HCT116 (cell line): ENCODE measurements around the gene TMEM94. TPM values are rescaled to one million over a fixed set of nuclear protein-coding genes. Genes with fewer than 3 reads are reported as not detected.

Experiments
- ATAC-seq: fragments of 200-7000 bp; cut with Tn5 transposase; 2 replicates; pipeline ENCODE4 v1.9.1; 2020; ENCODE audit warnings: mild to moderate bottlenecking, moderate library complexity
- BruUV-seq: library from RNA; stranded (reverse); fragments of 400-500 nt; replicated peaks from 2 replicates; lab custom pipeline; 2021; lab: Mats Ljungman, UMichigan
- CTCF ChIA-PET: fragments of 300-600 bp; sonication (Branson Sonifier 250); formaldehyde crosslinking; loops from one replicate; lab custom pipeline; 2021; ENCODE audit warnings: antibody characterized with exemption; lab: Charles Lee
- POLR2A ChIA-PET: fragments of 300-600, 350-600 bp; sonication (Branson Sonifier 250); formaldehyde crosslinking; loops from one replicate; lab custom pipeline; 2021; ENCODE audit warnings: antibody characterized with exemption; lab: Charles Lee
- RAD21 ChIA-PET, 2 experiments: fragments of 300-600 bp; sonication (Branson Sonifier 250); formaldehyde crosslinking; loops; one replicate each; lab custom pipeline; 2023; ENCODE audit warnings: low total read pairs in 2 of 2; ENCODE audit not compliant: uncharacterized antibody in 2 of 2, unreplicated experiment in 2 of 2, low non-redundant PET in 1 of 2; lab: Charles Lee
- DNase-seq: peaks from one replicate; pipeline ENCODE4 v3.0.0-alpha.2; 2010; ENCODE audit warnings: low read depth, low spot score
- H2AFZ ChIP-seq: fragments of 200-600 bp; shearing (Covaris generic), sonication (generic); 2 replicates; pipeline ENCODE4 v1.6.1; 2017; ENCODE audit warnings: low read depth, mixed run types, mixed read lengths, antibody characterized with exemption, low read length; ENCODE audit not compliant: poor library complexity, severe bottlenecking
- H3K27ac ChIP-seq: 2 replicates; pipeline ENCODE4 v1.5.1; 2012; ENCODE audit warnings: low read depth, low read length
- H3K27me3 ChIP-seq: fragments of 200-600 bp; sonication (generic); 2 replicates; pipeline ENCODE4 v1.6.1; 2016; ENCODE audit warnings: mixed run types, low read length, mixed read lengths; ENCODE audit not compliant: insufficient read depth
- H3K36me3 ChIP-seq, 2 experiments: fragments of 200-500 bp in 1 of 2; fragments of 200-600 bp in 1 of 2; sonication (Bioruptor generic) in 1 of 2; sonication (generic) in 1 of 2; 2 replicates each; pipeline versions ENCODE4 v1.5.1 to v1.6.1; 2014 to 2016; ENCODE audit warnings: low read length in 2 of 2, inconsistent platforms in 1 of 2, mixed read lengths in 1 of 2, mixed run types in 1 of 2; ENCODE audit not compliant: insufficient read depth in 2 of 2, control insufficient read depth in 1 of 2
- H3K4me1 ChIP-seq, 2 experiments: fragments of 200-600 bp in 1 of 2; sonication (generic) in 1 of 2; 2 replicates each; pipeline versions ENCODE4 v1.5.1 to v1.6.1; 2012 to 2017; ENCODE audit warnings: low read length in 2 of 2, inconsistent platforms in 1 of 2, mild to moderate bottlenecking in 1 of 2, mixed read lengths in 1 of 2, mixed run types in 1 of 2, moderate library complexity in 1 of 2; ENCODE audit not compliant: insufficient read depth in 2 of 2, control insufficient read depth in 1 of 2
- H3K4me2 ChIP-seq: fragments of 200-600 bp; sonication (generic); 2 replicates; pipeline ENCODE4 v1.6.1; 2017; ENCODE audit warnings: mixed run types, low read length, mixed read lengths
- H3K4me3 ChIP-seq, 2 experiments: fragments of 200-600 bp in 1 of 2; sonication (generic) in 1 of 2; replicated peaks in 1 of 2; 2 replicates each; pipeline ENCODE4 v1.5.1; 2011 to 2016; ENCODE audit warnings: low read length in 2 of 2, control low read depth in 1 of 2, low read depth in 1 of 2, mild to moderate bottlenecking in 1 of 2, mixed read lengths in 1 of 2, mixed run types in 1 of 2
- H3K79me2 ChIP-seq: fragments of 200-600 bp; sonication (generic); 2 replicates; pipeline ENCODE4 v1.6.1; 2017; ENCODE audit warnings: mild to moderate bottlenecking, mixed run types, low read length, moderate library complexity, mixed read lengths; ENCODE audit not compliant: insufficient read depth
- H3K9ac ChIP-seq: fragments of 200-600 bp; sonication (generic); 2 replicates; pipeline ENCODE4 v1.6.1; 2016; ENCODE audit warnings: low read length, mixed read lengths
- H3K9me2 ChIP-seq: fragments of 200-600 bp; sonication (generic), shearing (Covaris generic); 2 replicates; pipeline ENCODE4 v1.6.1; 2017; ENCODE audit warnings: mixed run types, mild to moderate bottlenecking, moderate library complexity; ENCODE audit not compliant: insufficient read depth
- H3K9me3 ChIP-seq, 2 experiments: fragments of 200-500 bp in 1 of 2; fragments of 200-600 bp in 1 of 2; sonication (Bioruptor generic) in 1 of 2; sonication (generic) in 1 of 2; 2 replicates each; pipeline ENCODE4 v1.6.1; 2014 to 2017; ENCODE audit warnings: low read length in 2 of 2, mixed read lengths in 2 of 2, inconsistent platforms in 1 of 2, low read depth in 1 of 2, mild to moderate bottlenecking in 1 of 2, mixed run types in 1 of 2, moderate library complexity in 1 of 2; ENCODE audit not compliant: control insufficient read depth in 1 of 2, insufficient read depth in 1 of 2
- H4K20me1 ChIP-seq: fragments of 200-600 bp; sonication (generic), shearing (Covaris generic); 2 replicates; pipeline ENCODE4 v1.6.1; 2017; ENCODE audit warnings: mixed run types, mild to moderate bottlenecking, moderate library complexity; ENCODE audit not compliant: insufficient read depth
- ATF3 ChIP-seq: IDR thresholded peaks from 2 replicates; pipeline ENCODE4 v1.6.1; 2012
- CTCF ChIP-seq, 3 experiments: fragments of 200-600 bp in 1 of 3; sonication (generic) in 1 of 3; IDR thresholded peaks in 2 of 3; conservative IDR thresholded peaks in 1 of 3; 2 replicates each; pipeline ENCODE4 v1.5.1; 2012 to 2017; ENCODE audit warnings: low read depth in 2 of 3, low read length in 2 of 3, antibody characterized with exemption in 1 of 3, borderline replicate concordance in 1 of 3, control low read depth in 1 of 3, mild to moderate bottlenecking in 1 of 3, mixed read lengths in 1 of 3, mixed run types in 1 of 3, moderate library complexity in 1 of 3; ENCODE audit not compliant: insufficient read depth in 1 of 3
- ELF1 ChIP-seq: IDR thresholded peaks from 2 replicates; pipeline ENCODE4 v1.6.1; 2012; ENCODE audit warnings: low read depth, borderline replicate concordance
- EZH2phosphoT487 ChIP-seq: fragments of 200-600 bp; IDR thresholded peaks from 2 replicates; pipeline ENCODE4 v1.6.1; 2018; ENCODE audit warnings: antibody characterized with exemption, borderline replicate concordance
- FOSL1 ChIP-seq: IDR thresholded peaks from 2 replicates; pipeline ENCODE4 v1.6.1; 2012; ENCODE audit warnings: low read depth
- JUND ChIP-seq: IDR thresholded peaks from 2 replicates; pipeline ENCODE4 v1.6.1; 2012
- MAX ChIP-seq: IDR thresholded peaks from 2 replicates; pipeline ENCODE4 v1.6.1; 2012
- POLR2AphosphoS5 ChIP-seq: IDR thresholded peaks from 2 replicates; pipeline ENCODE4 v1.6.1; 2011; ENCODE audit warnings: mild to moderate bottlenecking, low read depth, low read length, moderate library complexity
- REST ChIP-seq: IDR thresholded peaks from 2 replicates; pipeline ENCODE4 v1.6.1; 2012; ENCODE audit warnings: low read depth
- SRF ChIP-seq: IDR thresholded peaks from 2 replicates; pipeline ENCODE4 v1.6.1; 2012; ENCODE audit warnings: low read depth
- ZFX ChIP-seq: fragments of 450-650 bp; IDR thresholded peaks from 2 replicates; pipeline ENCODE4 v1.6.1; 2017
- ZNF274 ChIP-seq: fragments of 200-500 bp; sonication (Bioruptor generic); IDR thresholded peaks from 2 replicates; pipeline ENCODE4 v1.6.1; 2014; ENCODE audit warnings: mild to moderate bottlenecking, low read depth, low read length, inconsistent platforms
- intact Hi-C: fragments of 100-400 bp; cut with micrococcal nuclease; formaldehyde crosslinking; loops from 2 replicates; pipeline ENCODE4 v1.10.0; 2022
- total RNA-seq: library from RNA; stranded (reverse); gene quantifications from one replicate; pipeline ENCODE4 v1.2.1, GENCODE V29; 2021; ENCODE audit not compliant: unreplicated experiment

TMEM94 gene
- total RNA-seq, 1 experiment from 2014 or later: 75.4 TPM

DNA sequence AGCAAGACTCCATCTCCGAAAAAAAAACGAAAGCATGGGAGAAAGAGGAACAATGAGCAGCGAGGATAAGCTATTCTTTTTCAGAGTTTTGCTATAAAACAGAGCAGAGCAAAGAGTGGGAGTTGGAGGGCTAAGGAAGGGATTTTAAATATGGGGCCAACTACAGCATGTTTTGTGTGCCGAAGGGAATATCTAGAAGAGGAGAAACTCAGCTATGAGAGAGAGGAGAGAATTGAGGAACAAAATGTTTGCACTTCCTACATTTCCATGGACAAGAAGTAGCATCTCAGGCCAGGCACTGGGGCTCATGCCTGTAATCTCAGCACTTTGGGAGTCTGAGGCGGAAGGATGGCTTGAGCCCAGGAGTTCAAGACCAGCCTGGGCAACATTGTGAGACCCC lies 37.9 kb upstream of the TMEM94 start:
- Histone ChIP-seq H3K9ac (no peak overlapping the region), H4K20me1 (no peaks in the 10 kb centered on the region), H3K9me3 (no peaks in the 10 kb centered on the region), H3K36me3 (no peaks in the 10 kb centered on the region), H3K4me2 (no peak overlapping the region), H3K27ac (no peak overlapping the region), H3K79me2 (no peaks in the 10 kb centered on the region), H3K27me3 (peaks cover 5% of the 10 kb centered on the region; the same call in 1 of the 2 replicates), H2AFZ (no peak overlapping the region), H3K4me3 (no peak overlapping the region), H3K4me1 (no peaks in the 10 kb centered on the region), H3K9me2 (no peaks in the 10 kb centered on the region)
- RAD21 ChIA-PET: no interaction called here
- POLR2A ChIA-PET: no interaction called here
- no peak for ATAC-seq
- TF ChIP-seq CTCF (IDR thresholded peaks at IDR 0.05 in 2 of 3, conservative IDR thresholded peaks at IDR 0.05 in 1 of 3; ENCODE audit: borderline replicate concordance in 1 of 3, insufficient read depth in 1 of 3, low read depth in 2 of 3, low read length in 2 of 3) (no peak), ELF1 (no peak), ATF3 (no peak), EZH2phosphoT487 (no peak), ZFX (no peak), JUND (no peak), POLR2AphosphoS5 (no peak), REST (no peak), FOSL1 (no peak), SRF (no peak), MAX (no peak), ZNF274 (no peak)
- intact Hi-C loops: no loop called here
- CTCF ChIA-PET: no interaction called here
- DNase-seq: no peak
- BruUV-seq: no TSS peak
